ENCODE data around the gene GRID2. TPM values are rescaled to one million over a fixed set of nuclear protein-coding genes. Genes with fewer than 3 reads are reported as not detected.

The GRID2 gene
- total and polyA plus RNA-seq, 10 of the 15 experiments (the other 5 are each of a cell fraction or from before 2014, with no cell fraction given), result not detected

GRCh38 chr4:93030670-93031069, 726.9 kb downstream of the GRID2 start (continued):
- TF ChIP-seq NRF1 (conservative IDR thresholded peaks at IDR 0.05; ENCODE audit: low read depth, low read length) (no peak), GABPA (IDR thresholded peaks at IDR 0.05; ENCODE audit: low read depth) (no peak), ATF7 (IDR thresholded peaks at IDR 0.05; ENCODE audit: low read depth) (0 out of 2 replicates have a peak, but pooled peaks have one; percentile 22), TBL1XR1 (IDR thresholded peaks at IDR 0.05; ENCODE audit: low read depth, low read length) (no peak), E2F8 (IDR thresholded peaks at IDR 0.05; ENCODE audit: low read depth, partially characterized antibody) (no peak), CHD2 (IDR thresholded peaks at IDR 0.05; ENCODE audit: borderline replicate concordance, low read depth, low read length) (no peak), BHLHE40 (IDR thresholded peaks at IDR 0.05; ENCODE audit: borderline replicate concordance in 1 of 2, low read depth in 2 of 2, low read length in 1 of 2) (no peak), POU2F2 (IDR thresholded peaks at IDR 0.05; ENCODE audit: borderline replicate concordance, low read depth, low read length) (no peak), MYB (IDR thresholded peaks at IDR 0.05; ENCODE audit: borderline replicate concordance, low read depth, low read length) (no peak), EED (IDR thresholded peaks at IDR 0.05; ENCODE audit: low read depth) (no peak), TAF1 (IDR thresholded peaks at IDR 0.05; ENCODE audit: borderline replicate concordance, low read depth, low read length) (no peak), SMAD5 (IDR thresholded peaks at IDR 0.05; ENCODE audit: low read depth) (no peak), STAT1 (conservative IDR thresholded peaks at IDR 0.05) (no peak), NBN (IDR thresholded peaks at IDR 0.05) (peak; percentile 47; the same call in 1 of the 2 replicates), CREM (IDR thresholded peaks at IDR 0.05; ENCODE audit: low read depth) (no peak), RUNX3 (IDR thresholded peaks at IDR 0.05; ENCODE audit: low read length) (no peak), HCFC1 (IDR thresholded peaks at IDR 0.05; ENCODE audit: low read length) (no peak), SRF (IDR thresholded peaks at IDR 0.05; ENCODE audit: low read depth in 2 of 2, low read length in 2 of 2) (no peak), ATF3 (IDR thresholded peaks at IDR 0.05; ENCODE audit: borderline replicate concordance, extremely low read depth, low read depth, low read length) (no peak), IKZF2 (IDR thresholded peaks at IDR 0.05) (peak; percentile 89 to 93), POLR2A (IDR thresholded peaks at IDR 0.05; ENCODE audit: low read depth, low read length) (no peak), ZNF592 (IDR thresholded peaks at IDR 0.05) (no peak), MEF2A (IDR thresholded peaks at IDR 0.05; ENCODE audit: insufficient read depth, low read depth, low read length) (peak; percentile 78), SKIL (IDR thresholded peaks at IDR 0.05; ENCODE audit: low read depth, poor library complexity, severe bottlenecking) (no peak), RAD51 (IDR thresholded peaks at IDR 0.05) (no peak)

All from GM12878 (cell line).